ENCODE measurements around the gene RASA3.

- TF ChIP-seq CTCF (IDR thresholded peaks at IDR 0.05; ENCODE audit: extremely low read depth in 1 of 2, insufficient read depth in 1 of 2, low read depth in 1 of 2, low read length in 2 of 2) (no peak), MYC (IDR thresholded peaks at IDR 0.05; ENCODE audit: low read depth, low read length) (no peak), EZH2 (IDR thresholded peaks at IDR 0.05; ENCODE audit: borderline replicate concordance, low read depth, low read length, severe bottlenecking) (no peak), FOS (IDR thresholded peaks at IDR 0.05; ENCODE audit: borderline replicate concordance, insufficient read depth, low read length) (no peak), JUN (IDR thresholded peaks at IDR 0.05; ENCODE audit: borderline replicate concordance, insufficient read depth, insufficient read length, low read depth) (no peak)
Observed at GRCh38 chr13:114122127-114122511, 10.3 kb downstream of the RASA3 start.

Data from endothelial cell of umbilical vein (primary cell).